SK-N-SH (cell line): ENCODE results near the gene NAALADL2. TPM values are rescaled to one million over a fixed set of nuclear protein-coding genes. Genes with fewer than 3 reads are reported as not detected.

Experiments
- CTCF ChIA-PET: fragments of 300-600, 350-600 bp; formaldehyde crosslinking; extraction: SDS; loops from one replicate; lab custom pipeline; 2021; lab: Yijun Ruan, JAX
- POLR2A ChIA-PET: fragments of 350-600 bp; sonication (Branson Sonifier 250); formaldehyde crosslinking; extraction: SDS; loops from one replicate; lab custom pipeline; 2020; ENCODE audit warnings: antibody characterized with exemption, inconsistent platforms; lab: Yijun Ruan, JAX
- DNase-seq: peaks from one replicate; pipeline ENCODE4 v3.0.0; 2012
- H2AFZ ChIP-seq: fragments of 200-600 bp; sonication (generic); 2 replicates; pipeline ENCODE4 v1.8.1; 2016; ENCODE audit warnings: antibody characterized with exemption, mild to moderate bottlenecking, low read depth
- H3F3A ChIP-seq: fragments of 200-600 bp; sonication (generic); replicated peaks from 2 replicates; pipeline ENCODE3; 2016; ENCODE audit warnings: antibody characterized with exemption, mild to moderate bottlenecking; ENCODE audit not compliant: insufficient read depth
- H3K27ac ChIP-seq, 2 experiments: fragments of 200-500 bp in 1 of 2; fragments of 200-600 bp in 1 of 2; sonication (Bioruptor generic) in 1 of 2; sonication (generic), shearing (Covaris generic) in 1 of 2; 2 replicates each; pipeline versions ENCODE4 v1.5.1 to v1.6.1; 2014 to 2016; ENCODE audit warnings: low read depth in 2 of 2, inconsistent platforms in 1 of 2, low read length in 1 of 2, mild to moderate bottlenecking in 1 of 2, mixed read lengths in 1 of 2
- H3K27me3 ChIP-seq: fragments of 200-600 bp; sonication (generic), shearing (Covaris generic); 2 replicates; pipeline ENCODE4 v1.6.1; 2016; ENCODE audit warnings: mixed run types; ENCODE audit not compliant: insufficient read depth
- H3K36me3 ChIP-seq, 2 experiments: fragments of 200-500 bp in 1 of 2; fragments of 200-600 bp in 1 of 2; sonication (Bioruptor generic) in 1 of 2; sonication (generic) in 1 of 2; replicated peaks in 1 of 2; 2 replicates each; pipeline versions ENCODE3 to v1.5.1; 2014 to 2016; ENCODE audit warnings: low read length in 1 of 2, mild to moderate bottlenecking in 1 of 2; ENCODE audit not compliant: insufficient read depth in 2 of 2, control insufficient read depth in 1 of 2
- H3K4me1 ChIP-seq, 2 experiments: fragments of 200-500 bp in 1 of 2; fragments of 200-600 bp in 1 of 2; sonication (Bioruptor generic) in 1 of 2; sonication (generic), shearing (Covaris generic) in 1 of 2; 2 replicates each; pipeline versions ENCODE4 v1.5.1 to v1.6.1; 2014 to 2016; ENCODE audit warnings: low read depth in 1 of 2, low read length in 1 of 2, mixed run types in 1 of 2; ENCODE audit not compliant: insufficient read depth in 2 of 2, control insufficient read depth in 1 of 2
- H3K4me2 ChIP-seq: fragments of 200-600 bp; sonication (generic), shearing (Covaris generic); 2 replicates; pipeline ENCODE4 v1.6.1; 2017; ENCODE audit warnings: mixed run types
- H3K4me3 ChIP-seq, 2 experiments: fragments of 200-500 bp in 1 of 2; fragments of 200-600 bp in 1 of 2; sonication (Bioruptor generic) in 1 of 2; sonication (generic), shearing (Covaris generic) in 1 of 2; 2 replicates each; pipeline versions ENCODE4 v1.5.1 to v1.8.1; 2014 to 2016; ENCODE audit warnings: low read depth in 2 of 2, inconsistent platforms in 1 of 2, low read length in 1 of 2, mild to moderate bottlenecking in 1 of 2, mixed read lengths in 1 of 2, moderate library complexity in 1 of 2
- H3K79me2 ChIP-seq: fragments of 200-600 bp; sonication (generic); 2 replicates; pipeline ENCODE4 v1.8.1; 2017; ENCODE audit warnings: mild to moderate bottlenecking; ENCODE audit not compliant: insufficient read depth
- H3K9ac ChIP-seq: fragments of 200-600 bp; sonication (generic); 2 replicates; pipeline ENCODE4 v1.6.1; 2017; ENCODE audit warnings: mixed run types
- H3K9me2 ChIP-seq: fragments of 200-600 bp; sonication (generic); 2 replicates; pipeline ENCODE4 v1.6.1; 2017; ENCODE audit warnings: mixed run types
- H3K9me3 ChIP-seq: fragments of 200-600 bp; sonication (generic); 2 replicates; pipeline ENCODE4 v1.6.1; 2017; ENCODE audit warnings: mixed run types, mild to moderate bottlenecking, moderate library complexity
- H4K20me1 ChIP-seq: fragments of 200-600 bp; sonication (generic); 2 replicates; pipeline ENCODE4 v1.6.1; 2017; ENCODE audit warnings: mild to moderate bottlenecking, mixed run types; ENCODE audit not compliant: insufficient read depth
- EZH2phosphoT487 ChIP-seq: fragments of 200-600 bp; sonication (generic); IDR thresholded peaks from 2 replicates; pipeline ENCODE4 v1.6.1; 2017; ENCODE audit warnings: low read depth, mixed run types, mild to moderate bottlenecking, antibody characterized with exemption, moderate library complexity, borderline replicate concordance
- FOSL2 ChIP-seq: IDR thresholded peaks from 2 replicates; pipeline ENCODE4 v1.4.0; 2012; ENCODE audit warnings: low read depth, mild to moderate bottlenecking, moderate library complexity, borderline replicate concordance
- FOXJ3 ChIP-seq: sonication (generic); formaldehyde crosslinking; IDR thresholded peaks from 2 replicates; pipeline ENCODE4 v1.5.1; 2020; ENCODE audit warnings: mild to moderate bottlenecking, missing genetic modification reagents
- FOXM1 ChIP-seq: IDR thresholded peaks from 2 replicates; pipeline ENCODE4 v1.4.0; 2012; ENCODE audit warnings: low read depth, mild to moderate bottlenecking
- GATA2 ChIP-seq: sonication (generic); formaldehyde crosslinking; IDR thresholded peaks from 2 replicates; pipeline ENCODE4 v1.5.0; 2020; ENCODE audit warnings: mild to moderate bottlenecking, missing genetic modification reagents
- IRF3 ChIP-seq: fragments of 150-350 bp; IDR thresholded peaks from 2 replicates; pipeline ENCODE4 v1.6.1; 2016; ENCODE audit warnings: mild to moderate bottlenecking, low read depth, low read length
- JUND ChIP-seq: IDR thresholded peaks from 2 replicates; pipeline ENCODE4 v1.4.0; 2012
- MAX ChIP-seq: IDR thresholded peaks from 2 replicates; pipeline ENCODE4 v1.4.0; 2012; ENCODE audit warnings: low read depth
- MEF2A ChIP-seq: IDR thresholded peaks from 2 replicates; pipeline ENCODE4 v1.4.0; 2012; ENCODE audit warnings: low read depth, borderline replicate concordance
- MXI1 ChIP-seq: IDR thresholded peaks from 2 replicates; pipeline ENCODE4 v1.6.1; 2012; ENCODE audit warnings: mild to moderate bottlenecking, low read depth, low read length, improper control_type of control experiment
- NFIC ChIP-seq: IDR thresholded peaks from 2 replicates; pipeline ENCODE4 v1.4.0; 2012; ENCODE audit warnings: borderline replicate concordance
- RCOR1 ChIP-seq: fragments of 150-350 bp; IDR thresholded peaks from 2 replicates; pipeline ENCODE4 v1.6.1; 2017; ENCODE audit warnings: antibody characterized with exemption, low read length
- TAF1 ChIP-seq: IDR thresholded peaks from 2 replicates; pipeline ENCODE4 v1.6.1; 2012; ENCODE audit warnings: low read depth, mild to moderate bottlenecking, low read length, moderate library complexity, borderline replicate concordance
- TEAD4 ChIP-seq: IDR thresholded peaks from 2 replicates; pipeline ENCODE4 v1.4.0; 2012; ENCODE audit warnings: mild to moderate bottlenecking, borderline replicate concordance; ENCODE audit not compliant: insufficient read depth
- USF2 ChIP-seq: fragments of 150-350 bp; IDR thresholded peaks from 2 replicates; pipeline ENCODE4 v1.6.1; 2017; ENCODE audit warnings: antibody characterized with exemption, low read length, low read depth, borderline replicate concordance
- YY1 ChIP-seq: IDR thresholded peaks from 2 replicates; pipeline ENCODE4 v1.4.0; 2012; ENCODE audit warnings: low read depth, mild to moderate bottlenecking
- ZBTB33 ChIP-seq: IDR thresholded peaks from 2 replicates; pipeline ENCODE4 v1.4.0; 2012; ENCODE audit warnings: low read depth, borderline replicate concordance
- WGBS: methylation state at CpG from one replicate; pipeline ENCODE4 v1.1.6; 2017; ENCODE audit warnings: low lambda C conversion rate; 5-methylcytosine and 5-hydroxymethylcytosine counted together
- polyA plus RNA-seq, 3 experiments: library from polyadenylated mRNA; depleted of rRNA; stranded (reverse); fragments of >200 nt; gene quantifications; 2 replicates each; pipeline ENCODE4 v1.2.3, GENCODE V29; 2012

The NAALADL2 gene
- polyA plus RNA-seq, 1 of the 3 experiments (the other 2 are of a cell fraction): 1.2 TPM

- TF ChIP-seq USF2 (no peak), GATA2 (CRISPR knock-in tag) (no peak), IRF3 (no peak), TEAD4 (no peak), MAX (no peak), NFIC (no peak), FOXM1 (no peak), FOXJ3 (CRISPR knock-in tag) (no peak), MEF2A (no peak), ZBTB33 (no peak), JUND (no peak), TAF1 (no peak), MXI1 (no peak)
- TF ChIP-seq, all 33 proteins: peak for 0
- Histone ChIP-seq H3K9me3 (no peaks in the 10 kb centered on the region), H2AFZ (no peak overlapping the region), H3K9ac (no peak overlapping the region), H3K79me2 (no peaks in the 10 kb centered on the region), H3K9me2 (no peaks in the 10 kb centered on the region), H3K27me3 (no peaks in the 10 kb centered on the region), H3K4me1 (peaks cover 0 to 2% of the 10 kb centered on the region in 2 experiments; a peak in 1 of 4 replicates), H3F3A (no peaks in the 10 kb centered on the region), H3K36me3 (no peaks in the 10 kb centered on the region), H3K27ac (no peak overlapping the region), H3K4me3 (no peak overlapping the region), H4K20me1 (no peaks in the 10 kb centered on the region), H3K4me2 (no peak overlapping the region)
- CTCF ChIA-PET: interaction anchor here (0.6 kb wide), 2 partner anchors 22 to 25 kb away, joined by 3 read pairs; no protein-coding TSS in a partner anchor
- POLR2A ChIA-PET: no interaction called here
- 81% methylated on average over 6 of the region's 6 CpGs for WGBS
- no peak for DNase-seq
Observed at GRCh38 chr3:175224051-175224450, 364.9 kb downstream of the NAALADL2 start.

- Histone ChIP-seq H3K4me3 (no peak overlapping the region), H4K20me1 (no peaks in the 10 kb centered on the region), H3F3A (no peaks in the 10 kb centered on the region), H3K36me3 (no peaks in the 10 kb centered on the region), H3K27ac (no peak overlapping the region), H3K9me3 (no peaks in the 10 kb centered on the region), H3K27me3 (no peaks in the 10 kb centered on the region), H3K9ac (no peak overlapping the region), H3K9me2 (no peaks in the 10 kb centered on the region), H3K4me1 (peaks cover 0 to 2% of the 10 kb centered on the region in 2 experiments; a peak in 1 of 4 replicates), H2AFZ (no peak overlapping the region; the same call in 1 of the 2 replicates), H3K4me2 (no peak overlapping the region), H3K79me2 (no peaks in the 10 kb centered on the region)
- POLR2A ChIA-PET: no interaction called here
- CTCF ChIA-PET: interaction anchor here (1.0 kb wide), 1 partner anchor 1829 kb away, joined by 3 read pairs; no protein-coding TSS in a partner anchor
- TF ChIP-seq EZH2phosphoT487 (no peak), ZBTB33 (no peak), YY1 (no peak), MAX (no peak), FOXJ3 (CRISPR knock-in tag) (no peak), TAF1 (no peak), RCOR1 (no peak), FOSL2 (no peak)
- DNase-seq: no peak
- 66% methylated on average over 3 of the region's 3 CpGs for WGBS
Observed at GRCh38 chr3:175226444-175226843, 367.3 kb downstream of the NAALADL2 start.
